Fibroblast of lung (primary cell): ENCODE measurements around the gene AMIGO1.

Experiments used
- CTCF ChIP-seq, 2 donors: IDR thresholded peaks in 1 of 2; conservative IDR thresholded peaks in 1 of 2; 1 replicate in 1 of 2; 2 replicates in 1 of 2; pipeline ENCODE4 v1.5.1; 2011 to 2012; ENCODE audit warnings: low read length in 2 of 2, control low read depth in 1 of 2, inconsistent platforms in 1 of 2, low read depth in 1 of 2, mild to moderate bottlenecking in 1 of 2
- EZH2 ChIP-seq: IDR thresholded peaks from 2 replicates; pipeline ENCODE4 v1.5.1; 2012; ENCODE audit warnings: low read length, control low read depth, mild to moderate bottlenecking; ENCODE audit errors: missing control alignments

- TF ChIP-seq CTCF (conservative IDR thresholded peaks at IDR 0.05 in 1 of 2, IDR thresholded peaks at IDR 0.05 in 1 of 2; ENCODE audit: low read depth in 1 of 2, low read length in 2 of 2) (no peak), EZH2 (no peak)
Observed at GRCh38 chr1:109490934-109491302, 18.6 kb downstream of the AMIGO1 start.
